ENCODE data around the gene RAB9B.
"Not testable (repeated sequence)": the region's sequence is repeated elsewhere in the genome, so short reads cannot be mapped to it uniquely, and the experiment has no call there.

RAB9B gene

GRCh38 chrX:103831803-103832544 lies at the start of gene RAB9B:
RAB9B (minus strand) TSS chrX:103832257; CDS start chrX:103825784, 6,473 bp downstream.
- no peak for DNase-seq (ENCODE audit: low read depth)

GRCh38 chrX:103879339-103879738 lies 47.3 kb upstream of the RAB9B start:
- DNase-seq (ENCODE audit: low read depth): no peak

GRCh38 chrX:103878466-103879122 lies 46.5 kb upstream of the RAB9B start:
- peak; percentile 26 for DNase-seq (ENCODE audit: low read depth)

- no peak for DNase-seq (ENCODE audit: low read depth)
Measured at GRCh38 chrX:103877571-103877970, 45.5 kb upstream of the RAB9B start.

- no peak for DNase-seq (ENCODE audit: low read depth)
Measured at GRCh38 chrX:103864886-103865534, 33.0 kb upstream of the RAB9B start.

GRCh38 chrX:103864149-103864548 lies 32.1 kb upstream of the RAB9B start:
- no peak for DNase-seq (ENCODE audit: low read depth)

GRCh38 chrX:103861200-103861599 lies 29.1 kb upstream of the RAB9B start:
- DNase-seq (ENCODE audit: low read depth): no peak

- DNase-seq (ENCODE audit: low read depth): no peak
Measured at GRCh38 chrX:103849558-103849957, 17.5 kb upstream of the RAB9B start.

- no peak for DNase-seq (ENCODE audit: low read depth)
Measured at GRCh38 chrX:103847174-103847870, 15.3 kb upstream of the RAB9B start.

GRCh38 chrX:103846386-103846785 lies 14.3 kb upstream of the RAB9B start:
- DNase-seq (ENCODE audit: low read depth): no peak

GRCh38 chrX:103845165-103845653 lies 13.2 kb upstream of the RAB9B start:
- peak; percentile 48 for DNase-seq (ENCODE audit: low read depth)

- DNase-seq (ENCODE audit: low read depth): no peak
Measured at GRCh38 chrX:103839404-103839803, 7.3 kb upstream of the RAB9B start.

GRCh38 chrX:103831342-103831802 lies 685 bp downstream of the RAB9B start:
- DNase-seq (ENCODE audit: low read depth): no peak

GRCh38 chrX:103830848-103831247 lies 1.2 kb downstream of the RAB9B start:
- DNase-seq (ENCODE audit: low read depth): no peak

GRCh38 chrX:103828529-103828928 lies 3.5 kb downstream of the RAB9B start:
- DNase-seq (ENCODE audit: low read depth): no peak

- DNase-seq (ENCODE audit: low read depth): no peak
Measured at GRCh38 chrX:103825881-103826280, 6.2 kb downstream of the RAB9B start.

- DNase-seq (ENCODE audit: low read depth): no peak
Measured at GRCh38 chrX:103823591-103823990, 8.5 kb downstream of the RAB9B start.

- not testable (repeated sequence) for DNase-seq (ENCODE audit: low read depth)
Measured at GRCh38 chrX:103820802-103821201, 11.3 kb downstream of the RAB9B start.

- no peak for DNase-seq (ENCODE audit: low read depth)
Measured at GRCh38 chrX:103818842-103819619, 13.0 kb downstream of the RAB9B start.

GRCh38 chrX:103817502-103817901 lies 14.6 kb downstream of the RAB9B start:
- no peak for DNase-seq (ENCODE audit: low read depth)

- not testable (repeated sequence) for DNase-seq (ENCODE audit: low read depth)
Measured at GRCh38 chrX:103817101-103817500, 15.0 kb downstream of the RAB9B start.

All from GM04504 (cell line).